ENCODE data around the gene MICAL3.

Gene MICAL3

GRCh38 chr22:17831501-17832251 is 192.7 kb downstream of the MICAL3 start:
- no peak for DNase-seq

GRCh38 chr22:17830043-17830961 is 194.1 kb downstream of the MICAL3 start:
- peak; percentile 75 for DNase-seq

- peak; percentile 42 for DNase-seq
These were observed 194.7 kb downstream of the MICAL3 start for GRCh38 chr22:17829695-17830042.

GRCh38 chr22:17828502-17829080 is 195.8 kb downstream of the MICAL3 start:
- no peak for DNase-seq

- no peak for DNase-seq
These were observed 196.9 kb downstream of the MICAL3 start for GRCh38 chr22:17827466-17827865.

GRCh38 chr22:17825876-17826550 is 198.3 kb downstream of the MICAL3 start:
- DNase-seq, result no peak

- DNase-seq, result no peak
These were observed 199.9 kb downstream of the MICAL3 start for GRCh38 chr22:17824457-17824856.

GRCh38 chr22:17823964-17824363 is 200.4 kb downstream of the MICAL3 start:
- no peak for DNase-seq

GRCh38 chr22:17823226-17823625 is 201.1 kb downstream of the MICAL3 start:
- DNase-seq, result no peak

- DNase-seq, result no peak
These were observed 202.3 kb downstream of the MICAL3 start for GRCh38 chr22:17822087-17822486.

GRCh38 chr22:17820879-17821439 is 203.4 kb downstream of the MICAL3 start:
- no peak for DNase-seq

GRCh38 chr22:17818649-17819048 is 205.7 kb downstream of the MICAL3 start:
- no peak for DNase-seq

- no peak for DNase-seq
These were observed 206.2 kb downstream of the MICAL3 start for GRCh38 chr22:17818180-17818579.

- DNase-seq, result no peak
These were observed 206.8 kb downstream of the MICAL3 start for GRCh38 chr22:17817511-17818065.

GRCh38 chr22:17817079-17817478 is 207.3 kb downstream of the MICAL3 start:
- DNase-seq, result no peak

- no peak for DNase-seq
These were observed 207.7 kb downstream of the MICAL3 start for GRCh38 chr22:17816649-17817048.

GRCh38 chr22:17815703-17816254 is 208.6 kb downstream of the MICAL3 start:
- DNase-seq, result no peak

- no peak for DNase-seq
These were observed 209.5 kb downstream of the MICAL3 start for GRCh38 chr22:17814830-17815229.

GRCh38 chr22:17814084-17814483 is 210.3 kb downstream of the MICAL3 start:
- no peak for DNase-seq

- DNase-seq, result no peak
These were observed 213.2 kb downstream of the MICAL3 start for GRCh38 chr22:17811119-17811518.

GRCh38 chr22:17810570-17811116 is 213.7 kb downstream of the MICAL3 start:
- no peak for DNase-seq

All from fibroblast of upper back skin (primary cell).